Measurements from ENCODE around the gene TMEM164.
A peak's percentile ranks its signal among the peaks of the same experiment; 100 is the strongest.
"Not testable (repeated sequence)": the region's sequence is repeated elsewhere in the genome, so short reads cannot be mapped to it uniquely, and the experiment has no call there.

The TMEM164 gene

GRCh38 chrX:110002300-110003166 is at the start of gene TMEM164:
Gene TMEM164, plus strand, starts transcription at chrX:110003114. Its CDS starts 661 bp downstream, at chrX:110003775.
- peak; percentile 76 for DNase-seq

- DNase-seq, result no peak
Measured at GRCh38 chrX:109954333-109954732, 48.6 kb upstream of the TMEM164 start.

- no peak for DNase-seq
Measured at GRCh38 chrX:109954955-109955354, 48.0 kb upstream of the TMEM164 start.

GRCh38 chrX:109958266-109958665 is 44.6 kb upstream of the TMEM164 start:
- DNase-seq, result no peak

GRCh38 chrX:109959356-109959871 is 43.5 kb upstream of the TMEM164 start:
- no peak for DNase-seq

GRCh38 chrX:109964390-109964789 is 38.5 kb upstream of the TMEM164 start:
- DNase-seq, result no peak

GRCh38 chrX:109966246-109966645 is 36.7 kb upstream of the TMEM164 start:
- no peak for DNase-seq

- no peak for DNase-seq
Measured at GRCh38 chrX:109967156-109967555, 35.8 kb upstream of the TMEM164 start.

- not testable (repeated sequence) for DNase-seq
Measured at GRCh38 chrX:109970841-109971240, 32.1 kb upstream of the TMEM164 start.

GRCh38 chrX:109974906-109975655 is 27.8 kb upstream of the TMEM164 start:
- no peak for DNase-seq

- DNase-seq, result not testable (repeated sequence)
Measured at GRCh38 chrX:109985210-109985609, 17.7 kb upstream of the TMEM164 start.

GRCh38 chrX:109987884-109988283 is 15.0 kb upstream of the TMEM164 start:
- DNase-seq, result no peak

GRCh38 chrX:109990582-109991276 is 12.2 kb upstream of the TMEM164 start:
- DNase-seq, result no peak

- no peak for DNase-seq
Measured at GRCh38 chrX:109992203-109992602, 10.7 kb upstream of the TMEM164 start.

GRCh38 chrX:109995155-109995554 is 7.8 kb upstream of the TMEM164 start:
- DNase-seq, result no peak

GRCh38 chrX:109997786-109998452 is 5.0 kb upstream of the TMEM164 start:
- DNase-seq, result no peak

- DNase-seq, result no peak
Measured at GRCh38 chrX:110000000-110000399, 2.9 kb upstream of the TMEM164 start.

GRCh38 chrX:110000847-110001713 is 1.8 kb upstream of the TMEM164 start:
- no peak for DNase-seq

GRCh38 chrX:110001740-110002299 is 1.1 kb upstream of the TMEM164 start:
- DNase-seq, result no peak

GRCh38 chrX:110003167-110004156 is 548 bp downstream of the TMEM164 start:
- DNase-seq, result no peak

Data from stimulated activated CD4-positive, alpha-beta T cell treated with anti-CD3 and anti-CD28 coated beads, Interleukin-12 subunit alpha, Interleukin-12 subunit beta, amount 100 ng/mL, for 4 hours (primary cell).